NOMO-1 (cell line): ENCODE results near the gene TM7SF2.
"Not testable (repeated sequence)": the region's sequence is repeated elsewhere in the genome, so short reads cannot be mapped to it uniquely, and the experiment has no call there.

Experiments used
- DNase-seq, 2 experiments: peaks; one replicate each; lab custom pipeline; 2025; ENCODE audit not compliant: unreplicated experiment in 2 of 2; lab: John Stamatoyannopoulos, UW

The TM7SF2 gene

DNA sequence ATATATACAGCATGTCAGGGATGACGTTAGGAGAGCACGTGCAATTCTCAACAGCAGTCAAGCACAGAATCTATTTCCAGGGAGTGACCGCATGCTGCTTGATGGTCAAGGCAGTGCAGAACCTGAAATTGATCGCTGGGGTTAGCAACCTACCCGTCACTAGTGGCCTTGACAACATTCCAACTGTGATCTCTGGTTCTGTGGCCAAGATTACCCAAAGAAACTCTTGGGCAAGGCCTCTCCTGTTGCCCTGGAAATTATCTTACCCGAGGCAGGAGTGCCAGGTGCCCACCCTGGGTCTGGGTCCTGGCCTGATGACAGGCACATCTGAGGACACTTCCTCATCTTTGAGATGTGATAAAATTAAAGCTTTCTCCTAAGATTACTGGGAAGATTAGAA, 2.2 kb downstream of the TM7SF2 start:
- no peak for DNase-seq

DNA sequence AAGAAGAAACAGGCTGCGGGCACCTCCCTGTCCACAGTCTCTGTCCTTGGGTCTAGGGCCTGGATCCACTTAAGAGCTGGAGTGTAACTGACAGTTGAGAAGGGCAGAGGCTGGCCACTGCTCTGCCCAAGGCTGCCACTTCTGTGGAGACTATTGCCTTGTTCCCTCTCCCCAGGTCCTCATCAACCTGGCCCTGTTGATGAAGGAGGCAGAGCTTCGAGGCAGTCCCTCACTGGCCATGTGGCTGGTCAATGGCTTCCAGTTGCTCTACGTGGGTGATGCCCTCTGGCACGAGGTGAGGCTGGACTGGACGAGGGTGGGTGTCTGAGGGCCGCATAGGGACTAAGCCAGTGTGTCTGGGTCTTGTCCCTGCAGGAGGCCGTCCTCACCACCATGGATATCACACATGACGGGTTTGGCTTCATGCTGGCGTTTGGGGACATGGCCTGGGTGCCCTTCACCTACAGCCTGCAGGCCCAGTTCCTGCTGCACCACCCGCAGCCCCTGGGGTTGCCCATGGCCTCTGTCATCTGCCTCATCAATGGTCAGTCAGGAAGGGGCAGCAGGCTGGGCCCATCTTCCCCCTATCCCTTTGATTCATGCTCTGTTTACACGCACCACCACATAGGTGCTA, 3.0 kb downstream of the TM7SF2 start:
- no peak for DNase-seq

DNA sequence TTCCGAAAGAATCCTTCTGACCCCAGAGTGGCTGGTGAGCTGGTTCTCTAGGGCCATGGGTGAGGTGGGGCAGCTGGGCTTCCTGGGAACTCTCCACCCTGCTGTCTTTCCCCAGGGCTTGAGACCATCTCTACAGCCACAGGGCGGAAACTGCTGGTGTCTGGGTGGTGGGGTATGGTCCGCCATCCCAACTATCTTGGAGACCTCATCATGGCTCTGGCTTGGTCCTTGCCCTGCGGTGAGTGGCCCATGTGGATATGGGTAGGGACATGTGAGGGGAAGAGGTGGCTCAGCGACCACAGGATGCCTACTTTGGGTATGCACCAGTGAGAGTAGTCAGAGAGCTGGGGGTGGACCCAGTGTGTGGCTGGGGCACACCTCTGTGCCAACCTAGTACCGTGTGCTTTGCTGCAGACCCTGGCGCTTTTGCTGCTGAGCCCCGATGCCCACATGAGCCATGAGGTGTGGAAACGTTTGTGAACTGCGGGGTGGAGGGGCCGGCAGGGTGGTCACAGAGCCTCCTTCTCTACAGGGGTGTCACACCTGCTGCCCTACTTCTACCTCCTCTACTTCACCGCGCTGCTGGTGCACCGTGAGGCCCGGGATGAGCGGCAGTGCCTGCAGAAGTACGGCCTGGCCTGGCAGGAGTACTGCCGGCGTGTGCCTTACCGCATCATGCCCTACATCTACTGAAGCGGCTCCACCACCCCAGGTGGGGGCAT, 3.9 kb downstream of the TM7SF2 start:
- DNase-seq, result no peak

DNA sequence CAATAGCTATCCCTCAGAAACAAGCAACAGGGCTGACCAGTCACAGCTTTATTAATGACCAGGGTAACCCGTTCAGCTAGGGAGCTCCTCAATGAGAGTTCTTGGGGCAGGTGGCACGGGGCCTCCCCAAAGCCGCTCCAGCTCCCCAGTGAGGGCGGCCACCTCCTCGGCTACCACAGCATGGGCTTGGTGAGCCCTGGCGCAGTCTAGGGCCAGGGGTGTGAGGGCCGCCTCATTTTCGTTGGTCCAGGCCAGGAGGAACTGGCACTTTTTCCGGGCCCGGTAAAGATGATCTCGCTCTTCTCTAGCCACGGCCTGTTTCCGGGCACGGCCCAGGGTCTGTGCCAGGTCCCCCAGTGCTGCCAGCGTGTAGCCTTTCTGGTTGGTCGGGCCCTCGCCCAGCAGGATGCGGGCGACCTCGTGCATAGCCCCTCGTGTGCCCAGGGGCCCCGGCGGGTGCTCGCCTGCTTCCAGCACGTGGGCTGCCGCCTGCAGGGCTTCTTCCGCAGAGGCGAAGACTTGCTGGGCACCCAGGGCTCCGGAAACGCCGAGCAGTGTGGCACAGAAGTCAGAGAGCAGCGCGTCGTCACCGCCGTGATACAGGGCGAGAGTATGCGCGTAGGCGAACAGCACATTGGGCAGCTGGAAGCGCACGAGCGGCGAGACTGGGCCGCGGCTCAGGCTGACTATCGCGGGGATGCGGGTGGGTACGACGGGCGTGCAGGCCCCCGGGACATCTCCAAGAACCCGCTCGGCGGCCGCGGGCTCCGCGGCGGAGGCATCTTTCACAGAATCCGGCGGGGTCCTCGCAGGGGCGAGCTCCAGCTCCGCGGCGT, 4.9 kb downstream of the TM7SF2 start:
- no peak for DNase-seq

DNA sequence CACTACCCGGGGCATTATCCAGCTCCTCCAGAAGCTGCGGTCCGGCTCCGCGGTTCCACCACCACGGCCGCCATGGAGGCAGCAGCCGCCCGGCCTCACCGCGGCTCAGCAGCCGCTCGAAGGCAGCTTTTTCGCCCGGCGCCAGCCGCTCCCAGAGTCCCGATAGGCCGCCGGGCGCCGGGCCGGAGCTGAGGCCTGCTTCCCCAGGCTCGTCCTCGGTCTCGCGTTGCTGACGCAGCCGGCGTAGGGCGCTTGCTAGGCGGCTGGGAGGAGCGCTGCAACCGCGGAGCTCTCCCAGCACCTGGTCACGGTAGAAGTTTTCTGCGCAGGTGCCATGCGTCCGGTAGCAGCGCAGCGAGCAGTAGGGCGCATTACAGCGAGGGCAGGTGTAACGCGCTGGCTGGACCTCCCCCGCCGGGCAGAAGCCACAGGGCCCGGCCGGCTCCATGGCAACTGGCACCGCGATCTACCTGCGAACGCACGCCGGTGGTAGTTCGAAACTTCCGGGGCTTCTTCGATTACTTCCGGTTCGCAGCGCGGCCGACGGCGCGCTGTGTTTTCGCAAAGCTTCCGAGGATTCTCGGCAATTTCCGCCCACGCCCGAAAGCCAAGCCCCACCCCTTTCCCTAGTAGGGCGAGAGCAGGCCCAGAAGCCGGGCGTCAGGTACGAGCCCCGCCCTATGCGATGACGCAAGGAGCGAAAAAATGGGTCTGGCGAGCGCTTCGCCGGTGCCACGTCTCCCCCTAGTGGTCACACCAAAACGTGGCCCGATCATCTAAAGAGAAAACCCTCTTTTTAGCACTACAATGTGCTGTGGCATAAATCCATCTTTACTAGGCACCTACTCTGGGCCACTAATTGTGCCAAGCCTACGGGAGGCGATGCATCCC, 5.8 kb downstream of the TM7SF2 start, which contains the start of gene ZNHIT2:
Gene ZNHIT2, minus strand, starts transcription at position 496 of the 891 bp plus-strand sequence. Its CDS starts 48 bp downstream, at position 448.
- peak; percentile 98 to 99 for DNase-seq

DNA sequence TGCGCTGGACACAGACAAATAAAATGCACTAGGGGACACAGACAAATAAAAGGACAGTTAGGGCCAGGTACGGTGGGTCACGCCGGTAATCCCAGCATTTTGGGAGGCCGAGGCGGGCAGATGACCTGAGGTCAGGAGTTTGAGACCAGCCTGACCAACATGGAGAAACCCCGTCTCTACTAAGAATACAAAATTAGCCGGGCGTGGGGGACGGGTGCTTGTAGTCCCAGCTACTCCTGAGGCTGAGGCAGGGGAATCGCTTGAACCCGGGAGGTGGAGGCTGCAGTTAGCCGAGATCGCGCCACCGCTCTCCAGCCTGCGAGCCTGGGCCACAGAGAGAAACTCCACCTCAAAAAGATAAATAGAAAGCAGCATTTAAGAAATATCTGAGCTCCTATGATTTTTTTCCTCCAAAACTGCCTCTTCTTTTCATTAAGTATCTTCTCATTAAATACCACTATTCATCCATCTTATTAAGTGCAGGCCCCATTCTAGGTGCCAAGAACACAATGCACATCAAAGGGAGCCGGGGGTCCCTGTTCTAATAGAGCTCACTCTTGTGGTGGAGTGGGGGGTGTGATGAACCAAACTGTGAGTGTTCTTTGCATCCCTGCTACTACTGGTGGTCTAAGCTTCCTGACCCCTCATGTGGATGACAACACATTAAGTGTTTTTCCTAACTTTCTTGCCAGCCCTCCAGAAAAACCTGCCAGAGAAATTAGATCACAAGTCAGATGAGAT, 6.6 kb downstream of the TM7SF2 start:
- DNase-seq, result no peak

DNA sequence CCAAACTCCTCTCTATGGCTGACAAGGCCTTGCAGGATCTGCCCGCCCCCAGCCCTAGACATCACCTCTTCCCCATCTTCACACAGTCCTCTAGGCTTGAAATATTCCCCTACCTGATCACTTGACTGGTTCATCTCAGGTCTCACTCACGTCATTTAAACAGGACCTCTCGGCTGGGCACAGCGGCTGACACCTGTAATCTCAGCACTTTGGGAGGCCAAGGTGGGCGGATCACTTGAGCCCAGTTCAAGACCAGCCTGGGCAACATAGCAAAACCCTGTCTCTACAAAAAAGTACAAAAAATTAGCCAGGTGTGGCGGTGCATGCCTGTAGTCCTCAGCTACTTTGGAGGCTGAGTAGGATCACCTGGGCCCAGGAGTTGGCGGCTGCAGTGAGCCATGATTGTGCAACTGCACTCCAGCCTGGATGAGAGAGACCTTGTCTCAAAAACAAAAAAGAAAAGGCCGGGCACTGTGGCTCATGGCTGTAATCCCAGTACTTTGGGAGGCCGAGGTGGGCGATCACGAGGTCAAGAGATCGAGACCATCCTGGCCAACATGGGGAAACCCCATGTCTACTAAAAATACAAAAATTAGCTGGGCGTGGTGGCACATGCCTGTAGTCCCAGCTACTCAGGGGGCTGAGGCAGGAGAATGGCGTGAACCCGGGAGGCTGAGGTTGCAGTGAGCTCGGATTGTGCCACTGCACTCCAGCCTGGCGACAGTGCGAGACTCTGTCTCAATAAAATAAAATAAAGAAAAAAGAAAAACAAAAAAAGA, 7.4 kb downstream of the TM7SF2 start:
- DNase-seq, result not testable (repeated sequence)

DNA sequence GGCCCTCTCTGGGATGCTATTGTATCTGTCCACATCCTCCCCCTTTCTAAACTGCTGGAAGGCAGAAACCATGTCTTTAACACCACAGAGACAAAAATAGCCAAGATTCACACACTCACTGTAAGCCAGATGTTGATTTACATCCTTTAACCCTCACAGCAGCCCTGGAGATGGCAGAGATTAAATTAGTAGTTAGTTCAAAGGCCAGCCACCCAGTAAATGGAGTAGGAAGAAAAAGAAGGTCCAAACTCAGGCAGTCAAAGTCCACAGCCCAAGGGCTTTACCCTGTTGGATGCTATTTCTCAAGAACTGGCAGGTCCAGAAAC, 8.0 kb downstream of the TM7SF2 start:
- no peak for DNase-seq

DNA sequence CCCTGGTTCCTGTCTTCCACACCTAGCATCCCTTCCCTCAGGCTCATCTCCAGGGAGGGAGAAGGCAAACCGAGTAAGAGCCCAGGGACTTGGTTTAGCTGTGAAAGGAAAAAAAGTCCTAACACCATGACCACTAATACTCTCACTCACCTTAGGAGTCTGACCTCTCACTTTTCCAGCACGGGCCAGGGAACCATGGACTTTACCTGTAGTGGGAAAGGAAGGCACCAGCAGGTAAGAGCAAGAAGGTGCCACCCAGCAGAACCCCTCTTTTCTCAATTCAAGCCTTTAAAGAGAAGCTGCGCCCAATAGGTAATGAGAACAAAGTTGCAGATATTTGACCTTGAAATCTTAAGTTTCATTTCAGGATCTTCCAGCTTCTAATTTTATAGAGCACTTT, 9.2 kb downstream of the TM7SF2 start:
- no peak for DNase-seq

DNA sequence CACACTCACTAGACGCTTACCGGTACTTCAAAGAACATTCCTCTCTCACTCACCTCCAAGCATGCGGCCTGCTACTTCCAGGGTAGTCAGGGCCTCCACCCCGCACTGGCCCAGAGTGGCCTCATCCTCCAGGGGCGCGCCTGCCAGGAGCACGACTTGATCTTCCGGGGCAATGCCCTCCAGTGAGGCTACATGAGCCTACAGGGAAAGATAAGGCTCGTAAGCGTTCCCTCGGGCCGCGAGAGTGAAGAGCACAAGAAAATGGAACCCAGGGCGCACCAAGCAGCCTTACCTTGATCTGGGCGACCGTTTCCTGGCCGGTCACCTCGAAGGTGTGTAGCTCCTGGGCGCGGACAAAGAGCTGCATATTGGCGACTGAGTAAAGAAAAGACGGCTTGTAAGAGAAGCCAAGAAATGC, 9.8 kb downstream of the TM7SF2 start:
- peak; percentile 14 to 20 for DNase-seq

DNA sequence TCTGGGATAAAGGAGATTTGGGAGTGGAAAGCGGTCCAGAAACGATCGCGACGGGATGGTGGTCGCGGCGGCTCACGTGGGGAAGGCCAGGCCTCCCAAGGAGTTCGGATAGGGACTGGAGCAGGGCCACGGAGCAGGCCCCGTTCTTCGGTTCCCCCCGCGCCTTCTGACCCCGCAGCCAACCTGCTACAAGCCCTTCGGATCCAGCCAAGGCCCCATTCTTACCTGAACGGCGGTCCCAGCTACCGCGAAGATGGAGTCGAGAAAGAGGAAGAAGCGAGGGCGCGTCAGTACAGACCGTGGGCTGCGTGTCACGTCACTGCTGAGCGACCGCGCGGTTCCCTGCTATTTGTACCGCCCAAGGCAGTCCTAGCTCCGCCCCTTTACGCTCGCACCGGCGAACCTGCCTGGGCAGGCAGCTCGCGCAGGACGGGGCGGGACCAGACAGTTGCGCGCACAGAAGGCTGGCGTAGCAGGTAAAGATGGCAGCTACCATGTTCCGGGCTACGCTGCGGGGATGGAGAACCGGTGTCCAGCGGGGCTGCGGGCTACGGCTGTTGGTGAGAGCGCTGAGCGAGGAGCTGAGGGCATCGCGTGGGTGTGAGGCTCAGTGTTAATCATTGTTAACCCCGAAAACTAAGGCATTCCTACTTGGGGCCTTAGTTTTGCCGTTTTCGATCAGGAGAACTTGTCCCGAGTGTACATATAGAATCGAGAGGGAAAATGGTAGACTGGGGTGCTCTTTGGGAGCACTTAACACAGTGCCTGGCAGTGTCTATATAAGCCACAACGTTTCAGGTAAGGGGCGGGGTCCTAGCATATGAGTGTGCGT, 10.4 kb downstream of the TM7SF2 start, which contains the start of the genes FAU and MRPL49:
Gene FAU, minus strand, starts transcription at position 270 of the 832 bp plus-strand sequence. CDS start 321 bp downstream, outside the sequence.
Gene MRPL49, plus strand, starts transcription at position 457 of the 832 bp plus-strand sequence. Its CDS starts 26 bp downstream, at position 483.
- DNase-seq, result peak; percentile 98

DNA sequence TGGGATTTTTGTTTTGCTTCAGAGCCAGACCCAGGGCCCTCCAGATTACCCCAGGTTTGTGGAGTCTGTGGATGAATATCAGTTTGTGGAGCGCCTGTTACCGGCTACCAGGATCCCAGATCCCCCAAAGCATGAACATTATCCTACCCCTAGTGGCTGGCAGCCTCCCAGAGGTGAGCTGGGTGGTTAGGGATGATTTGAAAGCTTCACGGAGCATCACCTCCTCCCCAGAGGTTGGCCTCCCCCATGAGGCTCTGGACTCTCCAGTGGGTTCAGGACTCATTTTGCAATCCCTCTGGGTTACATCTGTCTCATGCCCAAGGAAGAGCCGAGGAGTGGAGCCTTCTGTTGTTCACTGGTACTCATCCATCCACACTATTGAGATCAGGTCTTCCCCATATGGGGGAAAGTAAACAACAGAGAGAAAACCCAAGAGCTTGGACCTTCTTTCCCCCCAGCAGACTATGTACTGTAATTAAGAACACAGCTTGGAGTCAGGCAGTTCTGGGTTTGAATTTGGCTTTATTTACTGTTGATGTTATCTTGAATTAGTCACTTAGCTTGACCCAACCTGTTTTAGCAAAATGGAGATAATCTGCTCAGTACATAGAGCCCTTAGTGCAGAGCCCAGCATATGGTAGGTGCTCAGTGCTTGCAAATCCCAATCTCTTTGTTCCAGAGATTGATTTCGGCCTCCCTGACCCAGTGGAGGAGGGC, 13.0 kb downstream of the TM7SF2 start:
- DNase-seq, result no peak

DNA sequence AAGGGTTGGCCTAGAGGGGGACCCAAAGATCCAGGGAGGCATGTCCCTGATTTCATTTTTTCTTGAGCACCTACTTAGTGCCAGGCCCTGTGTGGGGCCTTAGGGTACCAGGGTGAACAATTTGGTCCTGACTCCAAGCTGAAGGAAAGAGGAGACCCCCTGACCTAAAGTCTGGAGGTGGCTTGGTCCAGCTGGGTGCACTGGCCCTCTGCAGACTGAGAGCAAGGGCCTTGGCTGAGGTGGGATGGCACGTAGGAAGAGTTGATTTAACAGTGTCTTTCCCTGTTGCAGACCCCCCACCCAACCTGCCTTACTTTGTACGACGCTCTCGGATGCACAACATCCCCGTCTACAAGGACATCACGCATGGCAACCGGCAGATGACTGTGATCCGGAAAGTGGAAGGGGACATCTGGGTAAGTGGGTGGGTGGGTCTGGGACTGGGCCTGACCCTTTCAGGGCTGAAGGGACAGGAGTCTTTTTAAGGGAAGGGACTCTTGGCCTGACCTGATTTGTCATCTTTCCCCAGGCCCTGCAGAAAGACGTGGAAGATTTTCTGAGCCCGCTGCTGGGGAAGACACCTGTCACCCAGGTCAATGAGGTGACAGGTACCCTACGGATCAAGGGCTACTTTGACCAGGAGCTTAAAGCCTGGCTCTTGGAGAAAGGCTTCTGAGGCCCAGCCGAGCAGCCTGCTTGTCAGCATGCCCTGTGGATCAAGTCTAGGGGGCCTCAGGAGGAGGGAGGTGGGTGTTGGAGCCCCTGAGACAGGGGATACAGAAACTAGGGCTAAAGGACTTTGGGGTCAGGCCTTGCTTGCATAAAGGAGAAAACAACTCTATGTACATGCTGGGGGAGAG, 13.8 kb downstream of the TM7SF2 start:
- no peak for DNase-seq

DNA sequence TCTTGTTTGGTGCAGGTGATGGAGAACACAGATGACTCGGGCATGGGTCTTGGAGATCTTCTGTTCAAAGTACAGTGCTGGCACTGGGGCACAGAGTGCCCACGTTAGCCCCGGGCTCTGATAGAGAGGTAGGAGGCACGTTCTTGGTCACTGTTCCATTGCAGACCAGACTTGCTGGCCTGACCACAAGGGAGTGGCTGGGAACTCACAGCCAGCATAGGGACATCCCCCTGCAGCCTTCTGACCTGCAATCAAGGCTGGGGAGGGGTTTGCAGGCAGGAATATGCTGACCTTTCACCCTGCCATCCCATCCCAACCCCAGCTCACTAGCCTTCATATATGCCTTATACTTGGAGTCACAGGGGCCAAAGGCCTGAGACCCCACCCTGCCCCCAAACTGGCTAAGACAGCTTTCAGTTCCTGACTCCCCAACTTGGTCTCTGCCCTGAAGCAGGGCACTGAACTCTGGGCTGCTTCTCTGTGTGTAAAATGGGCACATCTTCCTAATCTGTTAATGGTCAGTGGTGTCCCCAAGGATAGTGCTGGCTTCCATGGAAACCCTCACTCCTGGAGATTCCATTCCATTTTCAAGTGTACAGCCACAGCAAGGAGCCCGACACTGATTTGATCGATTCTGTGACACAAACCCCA, 15.1 kb downstream of the TM7SF2 start:
- DNase-seq, result no peak

DNA sequence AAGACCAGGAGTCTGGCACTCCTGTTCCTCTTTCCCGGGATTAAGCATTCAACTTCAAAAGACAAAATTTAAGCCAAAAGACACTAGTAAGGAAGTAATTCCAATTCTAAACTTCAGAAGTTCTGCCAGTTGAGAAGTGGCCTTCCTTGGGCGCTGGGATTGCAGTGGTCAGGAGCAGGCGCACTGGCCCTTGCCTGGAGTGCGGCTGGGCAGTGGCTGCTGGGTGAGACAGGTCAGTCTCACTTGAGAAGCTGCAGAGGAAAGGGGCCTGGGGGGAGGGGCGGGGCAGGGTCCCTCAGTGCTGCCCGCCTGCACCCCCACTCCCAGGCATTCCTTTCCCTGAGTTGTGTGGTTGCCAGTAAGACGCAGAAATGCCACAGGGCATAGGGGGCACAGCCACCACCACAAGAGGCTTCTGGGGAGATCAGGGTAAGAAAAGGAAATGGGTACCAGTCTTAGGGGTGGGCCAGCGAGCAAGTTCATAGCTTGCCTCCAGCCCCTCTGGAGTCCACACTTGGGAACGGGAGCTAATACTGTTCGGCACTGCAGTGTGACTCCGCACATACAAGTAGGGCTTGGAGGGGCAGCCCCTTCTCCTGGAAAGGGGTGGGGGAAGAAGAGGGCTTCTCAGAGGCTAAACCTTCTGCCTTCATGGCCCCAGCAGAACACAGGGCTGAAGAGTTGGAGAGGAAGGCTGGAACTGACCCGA, 16.0 kb downstream of the TM7SF2 start:
- no peak for DNase-seq
